K562 (cell line): Measurements from ENCODE around the gene USH1G.

ENCODE experiments used
- TEAD4 ChIP-seq, 2 experiments: sonication (generic) in 1 of 2; formaldehyde crosslinking in 1 of 2; IDR thresholded peaks; 2 replicates each; pipeline versions ENCODE4 v1.6.1 to v1.8.0; 2012 to 2022; ENCODE audit warnings: borderline replicate concordance in 1 of 2, inconsistent platforms in 1 of 2, low read length in 1 of 2, mild to moderate bottlenecking in 1 of 2, missing genetic modification reagents in 1 of 2
- YY1 ChIP-seq, 3 experiments: IDR thresholded peaks; 2 replicates each; pipeline ENCODE4 v1.6.1; 2011; ENCODE audit warnings: low read length in 2 of 3, mild to moderate bottlenecking in 2 of 3, moderate library complexity in 2 of 3, borderline replicate concordance in 1 of 3, control low read depth in 1 of 3, low read depth in 1 of 3; ENCODE audit not compliant: insufficient read depth in 3 of 3, insufficient replicate concordance in 2 of 3, control insufficient read depth in 1 of 3, insufficient read length in 1 of 3; ENCODE audit errors: extremely low read depth in 1 of 3

DNA sequence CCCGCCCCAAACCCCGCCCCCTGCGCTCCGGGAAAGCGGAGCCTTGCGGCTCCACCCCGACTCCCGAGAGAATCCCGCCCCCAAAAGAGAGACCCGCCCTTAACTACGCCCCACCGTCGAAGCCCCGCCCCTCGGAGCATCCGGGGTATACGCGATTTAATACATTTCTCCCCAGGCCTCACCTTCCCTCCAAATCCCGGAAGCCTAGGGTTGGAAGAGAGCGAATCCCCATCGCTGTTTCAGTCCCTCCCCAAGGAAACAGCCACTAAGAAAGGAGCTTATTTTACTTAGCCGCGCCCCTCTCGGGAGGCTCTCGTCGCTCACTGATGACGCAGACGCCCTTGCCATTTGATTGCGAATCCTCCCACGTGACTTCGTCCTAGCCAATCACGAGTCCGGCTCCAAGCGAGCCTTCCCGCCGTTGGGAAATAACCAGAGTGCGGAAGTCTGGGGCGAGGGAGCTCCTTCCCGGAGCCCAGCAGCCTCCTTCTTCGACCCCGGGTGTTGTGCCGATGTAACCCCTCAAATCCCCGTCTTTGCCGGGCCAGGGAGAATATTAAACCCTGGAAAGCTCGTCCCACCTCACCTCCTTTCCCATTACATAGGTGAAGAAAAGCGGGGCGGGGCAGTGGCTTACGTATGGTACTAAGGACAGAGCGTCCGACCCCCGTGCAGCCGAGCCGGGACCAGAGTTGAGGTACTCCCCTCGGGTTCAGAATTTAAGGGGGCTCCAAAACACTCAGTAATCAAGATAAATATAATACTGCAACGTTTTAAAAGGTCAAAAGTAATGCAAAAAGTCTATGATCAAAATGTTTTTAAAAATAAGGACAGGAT lies 49.8 kb downstream of the USH1G start:
- TF ChIP-seq TEAD4 (IDR thresholded peaks at IDR 0.05; ENCODE audit: low read length) = no peak
- TF ChIP-seq TEAD4 (CRISPR knock-in tag; IDR thresholded peaks at IDR 0.05; ENCODE audit: borderline replicate concordance) = no peak
- TF ChIP-seq YY1 (IDR thresholded peaks at IDR 0.05; ENCODE audit: borderline replicate concordance in 1 of 3, control insufficient read depth in 1 of 3, extremely low read depth in 1 of 3, insufficient read depth in 3 of 3, insufficient read length in 1 of 3, insufficient replicate concordance in 2 of 3, low read depth in 1 of 3, low read length in 2 of 3) = peak in 1 of 3 experiments; percentile 71
